NB4 (cell line): ENCODE data around the gene CDKAL1.

Source experiments
- CTCF ChIP-seq: IDR thresholded peaks from one replicate; pipeline ENCODE4 v1.5.1; 2012; ENCODE audit warnings: low read depth, low read length
- POLR2A ChIP-seq: IDR thresholded peaks from 2 replicates; pipeline ENCODE4 v1.6.1; 2011; ENCODE audit warnings: mild to moderate bottlenecking; ENCODE audit not compliant: insufficient read length; ENCODE audit errors: extremely low read depth

GRCh38 chr6:21100991-21101390 is 566.7 kb downstream of the CDKAL1 start:
- no peak for TF ChIP-seq CTCF
- no peak for TF ChIP-seq POLR2A
